AG09319 (cell line): ENCODE data around the gene PTPRT.

Experiments
- DNase-seq: peaks from one replicate; pipeline ENCODE4 v3.0.0-alpha.2; 2010; ENCODE audit warnings: low read depth; ENCODE audit errors: extremely low read depth
- CTCF ChIP-seq: IDR thresholded peaks from 2 replicates; pipeline ENCODE4 v1.5.1; 2011; ENCODE audit warnings: low read depth, mild to moderate bottlenecking, inconsistent platforms, low read length, moderate library complexity

The PTPRT gene

GRCh38 chr20:42099101-42099500, 1090.6 kb downstream of the PTPRT start:
- TF ChIP-seq CTCF: no peak
- DNase-seq: no peak

- no peak for DNase-seq
Observed at GRCh38 chr20:42098418-42098817, 1091.3 kb downstream of the PTPRT start.

GRCh38 chr20:42097741-42098140, 1092.0 kb downstream of the PTPRT start:
- DNase-seq: no peak
- TF ChIP-seq CTCF: no peak

More at GRCh38 chr20:42098418-42098817, 1091.3 kb downstream of the PTPRT start:
- no peak for TF ChIP-seq CTCF

GRCh38 chr20:42095221-42095620, 1094.5 kb downstream of the PTPRT start:
- no peak for TF ChIP-seq CTCF

GRCh38 chr20:42093542-42094440, 1095.9 kb downstream of the PTPRT start:
- DNase-seq: no peak

More at GRCh38 chr20:42095221-42095620, 1094.5 kb downstream of the PTPRT start:
- DNase-seq: no peak

GRCh38 chr20:42093041-42093440, 1096.7 kb downstream of the PTPRT start:
- DNase-seq: no peak
- TF ChIP-seq CTCF: no peak

More at GRCh38 chr20:42093542-42094440, 1095.9 kb downstream of the PTPRT start:
- no peak for TF ChIP-seq CTCF

- DNase-seq: no peak
- TF ChIP-seq CTCF: no peak
Observed at GRCh38 chr20:42085366-42085765, 1104.3 kb downstream of the PTPRT start.
